Liver (tissue), 3 donors: ENCODE results near the gene BEST1.

Experiments
- EGR1 ChIP-seq, 2 donors: IDR thresholded peaks; 2 replicates each; pipeline ENCODE4 v1.6.1; 2016 to 2018; ENCODE audit warnings: antibody characterized with exemption in 2 of 2, low read depth in 2 of 2
- FOXA1 ChIP-seq: IDR thresholded peaks from 2 replicates; pipeline ENCODE4 v1.6.1; 2016; ENCODE audit warnings: antibody characterized with exemption
- GABPA ChIP-seq, 2 donors: IDR thresholded peaks in 1 of 2; conservative IDR thresholded peaks in 1 of 2; 2 replicates each; pipeline ENCODE4 v1.6.1; 2016; ENCODE audit warnings: antibody characterized with exemption in 2 of 2, mild to moderate bottlenecking in 1 of 2, moderate library complexity in 1 of 2
- HNF4G ChIP-seq: IDR thresholded peaks from 2 replicates; pipeline ENCODE4 v1.6.1; 2016; ENCODE audit warnings: antibody characterized with exemption
- NR2F2 ChIP-seq: IDR thresholded peaks from 2 replicates; pipeline ENCODE4 v1.6.1; 2016; ENCODE audit warnings: antibody characterized with exemption
- RAD21 ChIP-seq, 2 donors: IDR thresholded peaks; 2 replicates each; pipeline ENCODE4 v1.6.1; 2016; ENCODE audit warnings: antibody characterized with exemption in 2 of 2, mild to moderate bottlenecking in 2 of 2
- SP1 ChIP-seq: IDR thresholded peaks from 2 replicates; pipeline ENCODE4 v1.6.1; 2018; ENCODE audit warnings: antibody characterized with exemption, mild to moderate bottlenecking
- TAF1 ChIP-seq: conservative IDR thresholded peaks from 2 replicates; pipeline ENCODE4 v1.6.1; 2016; ENCODE audit warnings: antibody characterized with exemption, mild to moderate bottlenecking
- YY1 ChIP-seq: IDR thresholded peaks from 2 replicates; pipeline ENCODE4 v1.6.1; 2016; ENCODE audit warnings: antibody characterized with exemption, mild to moderate bottlenecking
- TF ChIP-seq, protein P1 (sequence below): fragments of 150-350 bp; IDR thresholded peaks from 2 replicates; pipeline ENCODE4 v1.5.1; 2017; ENCODE audit warnings: improper control_type of control experiment, low read depth, low read length; ENCODE audit not compliant: missing input control
- TF ChIP-seq, protein P2 (sequence below): IDR thresholded peaks from 2 replicates; pipeline ENCODE4 v1.6.1; 2016; ENCODE audit warnings: antibody characterized with exemption, mild to moderate bottlenecking
- TF ChIP-seq, protein P3 (sequence below): IDR thresholded peaks from 2 replicates; pipeline ENCODE4 v1.6.1; 2016; ENCODE audit warnings: antibody characterized with exemption
- donor health status: healthy.
- donor health status: healthy.

DNA sequence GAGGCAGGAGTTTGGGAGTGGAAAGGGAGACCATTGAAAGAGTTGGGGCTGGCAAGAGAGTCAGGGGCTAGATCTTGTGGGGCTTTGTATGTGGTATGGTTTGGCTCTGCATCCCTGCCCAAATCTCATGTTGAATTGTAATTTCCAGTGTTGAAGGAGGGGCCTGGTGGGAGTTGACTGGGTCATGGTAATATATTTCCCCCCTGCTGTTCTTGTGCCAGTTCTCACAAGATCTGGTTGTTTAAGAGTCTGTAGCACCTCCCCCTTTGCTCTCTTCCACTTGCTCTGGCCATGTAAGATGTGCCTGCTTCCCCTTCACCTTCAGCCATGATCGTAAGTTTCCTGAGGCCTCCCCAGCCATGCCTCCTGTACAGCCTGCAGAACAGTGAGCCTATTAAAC lies 22.6 kb upstream of the BEST1 start:
- TF ChIP-seq, protein P1, sequence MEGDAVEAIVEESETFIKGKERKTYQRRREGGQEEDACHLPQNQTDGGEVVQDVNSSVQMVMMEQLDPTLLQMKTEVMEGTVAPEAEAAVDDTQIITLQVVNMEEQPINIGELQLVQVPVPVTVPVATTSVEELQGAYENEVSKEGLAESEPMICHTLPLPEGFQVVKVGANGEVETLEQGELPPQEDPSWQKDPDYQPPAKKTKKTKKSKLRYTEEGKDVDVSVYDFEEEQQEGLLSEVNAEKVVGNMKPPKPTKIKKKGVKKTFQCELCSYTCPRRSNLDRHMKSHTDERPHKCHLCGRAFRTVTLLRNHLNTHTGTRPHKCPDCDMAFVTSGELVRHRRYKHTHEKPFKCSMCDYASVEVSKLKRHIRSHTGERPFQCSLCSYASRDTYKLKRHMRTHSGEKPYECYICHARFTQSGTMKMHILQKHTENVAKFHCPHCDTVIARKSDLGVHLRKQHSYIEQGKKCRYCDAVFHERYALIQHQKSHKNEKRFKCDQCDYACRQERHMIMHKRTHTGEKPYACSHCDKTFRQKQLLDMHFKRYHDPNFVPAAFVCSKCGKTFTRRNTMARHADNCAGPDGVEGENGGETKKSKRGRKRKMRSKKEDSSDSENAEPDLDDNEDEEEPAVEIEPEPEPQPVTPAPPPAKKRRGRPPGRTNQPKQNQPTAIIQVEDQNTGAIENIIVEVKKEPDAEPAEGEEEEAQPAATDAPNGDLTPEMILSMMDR = no peak
- TF ChIP-seq YY1 = no peak
- TF ChIP-seq, protein P2, sequence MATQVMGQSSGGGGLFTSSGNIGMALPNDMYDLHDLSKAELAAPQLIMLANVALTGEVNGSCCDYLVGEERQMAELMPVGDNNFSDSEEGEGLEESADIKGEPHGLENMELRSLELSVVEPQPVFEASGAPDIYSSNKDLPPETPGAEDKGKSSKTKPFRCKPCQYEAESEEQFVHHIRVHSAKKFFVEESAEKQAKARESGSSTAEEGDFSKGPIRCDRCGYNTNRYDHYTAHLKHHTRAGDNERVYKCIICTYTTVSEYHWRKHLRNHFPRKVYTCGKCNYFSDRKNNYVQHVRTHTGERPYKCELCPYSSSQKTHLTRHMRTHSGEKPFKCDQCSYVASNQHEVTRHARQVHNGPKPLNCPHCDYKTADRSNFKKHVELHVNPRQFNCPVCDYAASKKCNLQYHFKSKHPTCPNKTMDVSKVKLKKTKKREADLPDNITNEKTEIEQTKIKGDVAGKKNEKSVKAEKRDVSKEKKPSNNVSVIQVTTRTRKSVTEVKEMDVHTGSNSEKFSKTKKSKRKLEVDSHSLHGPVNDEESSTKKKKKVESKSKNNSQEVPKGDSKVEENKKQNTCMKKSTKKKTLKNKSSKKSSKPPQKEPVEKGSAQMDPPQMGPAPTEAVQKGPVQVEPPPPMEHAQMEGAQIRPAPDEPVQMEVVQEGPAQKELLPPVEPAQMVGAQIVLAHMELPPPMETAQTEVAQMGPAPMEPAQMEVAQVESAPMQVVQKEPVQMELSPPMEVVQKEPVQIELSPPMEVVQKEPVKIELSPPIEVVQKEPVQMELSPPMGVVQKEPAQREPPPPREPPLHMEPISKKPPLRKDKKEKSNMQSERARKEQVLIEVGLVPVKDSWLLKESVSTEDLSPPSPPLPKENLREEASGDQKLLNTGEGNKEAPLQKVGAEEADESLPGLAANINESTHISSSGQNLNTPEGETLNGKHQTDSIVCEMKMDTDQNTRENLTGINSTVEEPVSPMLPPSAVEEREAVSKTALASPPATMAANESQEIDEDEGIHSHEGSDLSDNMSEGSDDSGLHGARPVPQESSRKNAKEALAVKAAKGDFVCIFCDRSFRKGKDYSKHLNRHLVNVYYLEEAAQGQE = no peak
- TF ChIP-seq HNF4G = no peak
- no peak for TF ChIP-seq SP1
- TF ChIP-seq TAF1 = no peak
- TF ChIP-seq FOXA1 = no peak
- no peak for TF ChIP-seq GABPA (IDR thresholded peaks at IDR 0.05 in 1 of 2, conservative IDR thresholded peaks at IDR 0.05 in 1 of 2)
- TF ChIP-seq NR2F2 = no peak
- no peak for TF ChIP-seq EGR1 (IDR thresholded peaks at IDR 0.05; ENCODE audit: low read depth in 2 of 2)
- TF ChIP-seq, protein P3, sequence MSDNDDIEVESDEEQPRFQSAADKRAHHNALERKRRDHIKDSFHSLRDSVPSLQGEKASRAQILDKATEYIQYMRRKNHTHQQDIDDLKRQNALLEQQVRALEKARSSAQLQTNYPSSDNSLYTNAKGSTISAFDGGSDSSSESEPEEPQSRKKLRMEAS = no peak
- TF ChIP-seq RAD21 (IDR thresholded peaks at IDR 0.05) = no peak
